ENCODE measurements around the gene HMGA1. TPM values are rescaled to one million over a fixed set of nuclear protein-coding genes. Genes with fewer than 3 reads are reported as not detected.

Gene HMGA1
- total RNA-seq, 1 donor from 2014 or later = 91.4 TPM

DNA sequence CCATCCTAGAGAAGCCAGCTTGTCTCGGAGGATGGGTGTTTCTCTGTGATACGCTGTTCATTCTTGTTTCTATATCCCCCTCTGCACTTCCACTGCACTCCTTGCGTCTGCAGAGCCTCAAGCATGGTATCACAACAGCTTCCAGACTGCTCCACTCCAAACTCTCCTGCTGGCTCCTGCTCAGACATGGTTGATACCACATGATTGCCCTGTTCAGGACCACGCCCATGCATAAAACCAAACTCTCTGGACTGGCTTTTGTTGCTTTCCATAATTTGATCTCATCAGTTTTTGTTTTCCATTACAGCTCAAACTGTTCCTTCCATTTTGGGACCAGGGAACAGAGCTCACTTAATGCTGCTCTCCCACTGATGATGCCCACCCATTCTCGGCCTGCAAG is 42.2 kb downstream of the HMGA1 start:
- TF ChIP-seq, protein P1, sequence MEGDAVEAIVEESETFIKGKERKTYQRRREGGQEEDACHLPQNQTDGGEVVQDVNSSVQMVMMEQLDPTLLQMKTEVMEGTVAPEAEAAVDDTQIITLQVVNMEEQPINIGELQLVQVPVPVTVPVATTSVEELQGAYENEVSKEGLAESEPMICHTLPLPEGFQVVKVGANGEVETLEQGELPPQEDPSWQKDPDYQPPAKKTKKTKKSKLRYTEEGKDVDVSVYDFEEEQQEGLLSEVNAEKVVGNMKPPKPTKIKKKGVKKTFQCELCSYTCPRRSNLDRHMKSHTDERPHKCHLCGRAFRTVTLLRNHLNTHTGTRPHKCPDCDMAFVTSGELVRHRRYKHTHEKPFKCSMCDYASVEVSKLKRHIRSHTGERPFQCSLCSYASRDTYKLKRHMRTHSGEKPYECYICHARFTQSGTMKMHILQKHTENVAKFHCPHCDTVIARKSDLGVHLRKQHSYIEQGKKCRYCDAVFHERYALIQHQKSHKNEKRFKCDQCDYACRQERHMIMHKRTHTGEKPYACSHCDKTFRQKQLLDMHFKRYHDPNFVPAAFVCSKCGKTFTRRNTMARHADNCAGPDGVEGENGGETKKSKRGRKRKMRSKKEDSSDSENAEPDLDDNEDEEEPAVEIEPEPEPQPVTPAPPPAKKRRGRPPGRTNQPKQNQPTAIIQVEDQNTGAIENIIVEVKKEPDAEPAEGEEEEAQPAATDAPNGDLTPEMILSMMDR (IDR thresholded peaks at IDR 0.05; ENCODE audit: insufficient read depth, low read length, severe bottlenecking) = no peak
- H3K27me3 ChIP-seq (ENCODE audit: control insufficient read depth, insufficient read depth, low read length) = no peaks in the 10 kb centered on the region
- H3K36me3 ChIP-seq (ENCODE audit: control insufficient read depth, insufficient read depth, low read length) = no peaks in the 10 kb centered on the region
- no peak overlapping the region for H3K4me3 ChIP-seq (ENCODE audit: low read depth, low read length)
- DNase-seq (ENCODE audit: low read depth) (no peak), FAIRE-seq (no peak)

DNA sequence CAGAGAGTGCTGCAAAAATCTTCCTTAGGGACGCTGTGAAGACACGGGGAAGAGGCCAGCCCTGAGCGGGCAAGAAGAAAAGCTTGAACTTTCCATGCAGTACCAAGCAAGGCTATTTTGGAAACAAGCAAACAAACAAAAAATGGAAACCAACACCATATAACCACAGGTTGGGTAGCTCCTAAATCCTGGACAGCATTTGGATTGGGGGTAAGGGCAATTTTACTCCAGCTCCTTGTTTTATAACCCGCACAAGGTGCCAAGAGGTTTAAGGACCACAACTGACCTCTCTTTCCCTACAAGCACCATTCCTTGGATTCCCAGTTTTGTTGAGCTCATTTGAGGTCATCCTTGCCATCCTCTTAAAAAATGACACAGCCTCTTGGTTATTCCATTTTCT is 43.5 kb downstream of the HMGA1 start:
- no peak for DNase-seq (ENCODE audit: low read depth)
- TF ChIP-seq, protein P1 (IDR thresholded peaks at IDR 0.05; ENCODE audit: insufficient read depth, low read length, severe bottlenecking) = no peak
- Histone ChIP-seq H3K36me3 (ENCODE audit: control insufficient read depth, insufficient read depth, low read length) (no peaks in the 10 kb centered on the region), H3K27me3 (ENCODE audit: control insufficient read depth, insufficient read depth, low read length) (no peaks in the 10 kb centered on the region), H3K4me3 (ENCODE audit: low read depth, low read length) (no peak overlapping the region)
- no peak for FAIRE-seq

DNA sequence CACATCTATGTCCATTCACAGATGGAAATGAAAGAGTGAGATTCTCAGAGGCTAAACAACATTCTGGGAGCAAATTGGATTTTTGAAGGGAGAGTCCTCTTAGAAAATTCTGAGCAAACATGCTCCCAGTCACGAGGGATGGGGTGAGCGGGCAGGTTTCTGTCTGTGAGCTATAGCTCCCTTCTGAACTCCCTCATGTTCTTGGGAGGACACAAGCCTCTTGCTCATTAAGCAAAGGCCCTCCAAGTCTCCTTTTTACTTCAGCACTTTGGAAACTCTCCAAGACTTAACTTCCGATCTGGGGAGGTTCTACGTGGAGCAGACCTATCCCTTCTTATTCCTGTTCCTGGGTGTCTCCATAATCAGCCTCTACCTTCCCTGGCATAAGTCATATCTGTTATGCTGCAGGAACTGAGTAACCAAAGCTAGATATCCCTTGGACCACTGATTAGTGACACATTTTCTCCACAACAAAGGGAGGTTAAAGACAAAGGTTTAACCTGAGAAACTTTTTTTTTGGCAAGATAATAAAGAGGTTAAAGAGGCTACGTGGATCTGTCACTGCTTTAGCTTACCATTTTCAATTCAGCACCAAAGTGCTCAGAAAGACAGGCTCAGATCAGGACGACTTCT is 45.1 kb downstream of the HMGA1 start:
- H3K27me3 ChIP-seq (ENCODE audit: control insufficient read depth, insufficient read depth, low read length) = no peaks in the 10 kb centered on the region
- FAIRE-seq (no peak), DNase-seq (ENCODE audit: low read depth) (no peak)
- H3K4me3 ChIP-seq (ENCODE audit: low read depth, low read length) = no peak overlapping the region
- TF ChIP-seq, protein P1 (IDR thresholded peaks at IDR 0.05; ENCODE audit: insufficient read depth, low read length, severe bottlenecking) = no peak
- no peaks in the 10 kb centered on the region for H3K36me3 ChIP-seq (ENCODE audit: control insufficient read depth, insufficient read depth, low read length)

DNA sequence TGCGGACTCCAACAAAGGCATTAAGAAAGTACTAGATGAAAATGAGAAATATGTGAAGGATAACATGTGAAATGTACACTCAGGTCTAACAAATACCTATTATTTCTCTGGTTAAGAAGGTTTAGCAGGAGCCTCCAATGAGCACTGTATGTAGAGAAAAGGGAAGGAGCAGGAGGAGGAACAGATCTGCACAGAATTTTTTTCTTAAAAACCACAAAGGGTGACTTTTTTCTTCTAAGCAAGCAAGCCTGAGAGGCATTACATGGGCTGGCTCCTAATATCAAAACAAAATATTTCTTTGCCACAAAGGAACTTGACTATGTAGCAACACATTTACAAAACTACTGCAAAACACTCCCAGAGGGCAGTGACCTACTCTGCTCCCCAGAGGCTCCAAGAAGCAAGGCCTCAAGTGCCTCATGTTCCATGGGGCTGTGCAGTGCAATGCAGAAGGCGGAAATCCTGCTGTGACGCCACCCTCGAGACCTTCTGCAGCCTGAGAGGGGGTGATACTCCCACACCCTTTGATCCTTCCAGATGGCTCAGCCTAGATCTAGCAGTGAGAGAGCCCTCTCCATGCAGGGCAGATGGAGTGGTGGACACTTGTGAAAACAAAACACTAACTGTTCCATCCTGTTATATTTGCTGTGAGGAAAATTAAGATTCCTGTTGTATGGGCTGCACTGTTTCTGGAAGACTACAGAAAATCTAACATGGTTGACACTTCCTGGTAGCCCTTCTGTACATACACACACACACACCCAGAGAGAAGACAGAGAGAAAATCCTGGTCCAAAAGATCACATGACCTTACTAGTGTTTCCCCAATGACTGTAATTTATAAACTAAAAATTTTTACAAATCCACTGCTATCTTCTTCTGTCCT is 48.1 kb downstream of the HMGA1 start:
- Histone ChIP-seq H3K27me3 (ENCODE audit: control insufficient read depth, insufficient read depth, low read length) (no peaks in the 10 kb centered on the region), H3K36me3 (ENCODE audit: control insufficient read depth, insufficient read depth, low read length) (no peaks in the 10 kb centered on the region), H3K4me3 (ENCODE audit: low read depth, low read length) (no peak overlapping the region)
- TF ChIP-seq, protein P1 (IDR thresholded peaks at IDR 0.05; ENCODE audit: insufficient read depth, low read length, severe bottlenecking) = no peak
- FAIRE-seq (no peak), DNase-seq (ENCODE audit: low read depth) (no peak)

DNA sequence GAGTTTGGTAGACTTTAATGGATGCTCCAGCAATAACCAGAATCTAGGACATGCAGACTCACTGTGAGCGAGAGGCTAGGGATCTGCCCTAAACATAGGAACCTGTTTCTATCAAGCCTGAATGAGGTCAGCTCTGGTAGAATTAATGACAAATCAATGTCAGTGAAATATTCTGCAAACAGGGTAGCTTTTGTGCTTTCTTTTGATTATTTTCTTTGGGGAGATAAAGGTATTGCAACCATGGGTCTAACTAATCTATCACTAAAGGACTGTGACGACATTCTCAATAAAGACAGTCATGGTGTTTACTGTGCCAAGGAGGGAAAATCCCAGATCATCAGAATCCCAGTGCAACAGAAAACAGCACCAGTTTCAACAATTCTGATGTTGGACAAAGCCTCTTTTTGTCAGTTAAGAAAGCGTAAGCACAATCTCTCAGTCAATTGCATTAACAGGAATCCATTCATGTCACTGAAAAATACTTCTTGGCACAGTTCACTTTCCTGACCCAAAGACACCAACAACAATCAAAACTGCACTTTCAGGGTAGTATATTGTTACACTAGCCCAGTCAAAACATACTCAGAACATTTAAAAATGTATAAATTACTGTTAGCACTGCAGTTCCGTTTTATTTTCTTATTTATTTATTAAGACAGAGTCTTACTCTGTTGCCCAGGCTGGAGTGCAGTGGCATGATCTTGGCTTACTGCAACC is 48.9 kb downstream of the HMGA1 start:
- FAIRE-seq (no peak), DNase-seq (ENCODE audit: low read depth) (no peak)
- no peaks in the 10 kb centered on the region for H3K36me3 ChIP-seq (ENCODE audit: control insufficient read depth, insufficient read depth, low read length)

More for the DNA sequence above, 48.9 kb downstream of the HMGA1 start:
- Histone ChIP-seq H3K4me3 (ENCODE audit: low read depth, low read length) (no peak overlapping the region), H3K27me3 (ENCODE audit: control insufficient read depth, insufficient read depth, low read length) (no peaks in the 10 kb centered on the region)
- TF ChIP-seq, protein P1 (IDR thresholded peaks at IDR 0.05; ENCODE audit: insufficient read depth, low read length, severe bottlenecking) = no peak
